PC-3 (cell line): Measurements from ENCODE around the gene TBX20.
"Not testable (repeated sequence)": the region's sequence is repeated elsewhere in the genome, so short reads cannot be mapped to it uniquely, and the experiment has no call there.

Source experiments
- EZH2 ChIP-seq: fragments of 300-600 bp; sonication (generic); IDR thresholded peaks from one replicate; pipeline ENCODE4 v1.6.1; 2017; ENCODE audit warnings: antibody characterized with exemption, mild to moderate bottlenecking, low read length; ENCODE audit not compliant: unreplicated experiment
- EZH2phosphoT487 ChIP-seq: fragments of 300-600 bp; sonication (generic); IDR thresholded peaks from 2 replicates; pipeline ENCODE4 v1.6.1; 2018; ENCODE audit warnings: mild to moderate bottlenecking, antibody characterized with exemption, low read length, borderline replicate concordance
- TF ChIP-seq, protein P1 (sequence below): fragments of 300-600 bp; sonication (generic); conservative IDR thresholded peaks from 2 replicates; pipeline ENCODE4 v1.5.1; 2017; ENCODE audit warnings: antibody characterized with exemption, low read depth, mild to moderate bottlenecking, low read length

- TF ChIP-seq, protein P1, sequence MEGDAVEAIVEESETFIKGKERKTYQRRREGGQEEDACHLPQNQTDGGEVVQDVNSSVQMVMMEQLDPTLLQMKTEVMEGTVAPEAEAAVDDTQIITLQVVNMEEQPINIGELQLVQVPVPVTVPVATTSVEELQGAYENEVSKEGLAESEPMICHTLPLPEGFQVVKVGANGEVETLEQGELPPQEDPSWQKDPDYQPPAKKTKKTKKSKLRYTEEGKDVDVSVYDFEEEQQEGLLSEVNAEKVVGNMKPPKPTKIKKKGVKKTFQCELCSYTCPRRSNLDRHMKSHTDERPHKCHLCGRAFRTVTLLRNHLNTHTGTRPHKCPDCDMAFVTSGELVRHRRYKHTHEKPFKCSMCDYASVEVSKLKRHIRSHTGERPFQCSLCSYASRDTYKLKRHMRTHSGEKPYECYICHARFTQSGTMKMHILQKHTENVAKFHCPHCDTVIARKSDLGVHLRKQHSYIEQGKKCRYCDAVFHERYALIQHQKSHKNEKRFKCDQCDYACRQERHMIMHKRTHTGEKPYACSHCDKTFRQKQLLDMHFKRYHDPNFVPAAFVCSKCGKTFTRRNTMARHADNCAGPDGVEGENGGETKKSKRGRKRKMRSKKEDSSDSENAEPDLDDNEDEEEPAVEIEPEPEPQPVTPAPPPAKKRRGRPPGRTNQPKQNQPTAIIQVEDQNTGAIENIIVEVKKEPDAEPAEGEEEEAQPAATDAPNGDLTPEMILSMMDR, result not testable (repeated sequence)
- TF ChIP-seq EZH2phosphoT487, EZH2: not testable (repeated sequence)
Measured at GRCh38 chr7:35231221-35231620, 22.7 kb downstream of the TBX20 start.
